IPS-18a (cell line): Measurements from ENCODE around the gene DCBLD2.
A peak's percentile ranks its signal among the peaks of the same experiment; 100 is the strongest.

Experiments used
- H3K27ac ChIP-seq: one replicate; pipeline ENCODE4 v1.5.1; 2013; ENCODE audit warnings: low read length
- H3K27me3 ChIP-seq: one replicate; pipeline ENCODE4 v1.6.1; 2013; ENCODE audit warnings: mild to moderate bottlenecking, low read length; ENCODE audit not compliant: control insufficient read depth, insufficient read depth
- H3K36me3 ChIP-seq: one replicate; pipeline ENCODE4 v1.6.1; 2013; ENCODE audit warnings: low read depth, low read length; ENCODE audit not compliant: control insufficient read depth
- H3K4me1 ChIP-seq: one replicate; pipeline ENCODE4 v1.6.1; 2013; ENCODE audit warnings: low read depth, low read length; ENCODE audit not compliant: control insufficient read depth
- H3K4me3 ChIP-seq: one replicate; pipeline ENCODE4 v1.5.1; 2013; ENCODE audit warnings: low read length
- H3K9ac ChIP-seq: one replicate; pipeline ENCODE4 v1.6.1; 2013; ENCODE audit warnings: mild to moderate bottlenecking, low read length, moderate library complexity
- H3K9me3 ChIP-seq: one replicate; pipeline ENCODE4 v1.6.1; 2013; ENCODE audit warnings: low read depth, low read length; ENCODE audit not compliant: control insufficient read depth

The DCBLD2 gene, protein sequence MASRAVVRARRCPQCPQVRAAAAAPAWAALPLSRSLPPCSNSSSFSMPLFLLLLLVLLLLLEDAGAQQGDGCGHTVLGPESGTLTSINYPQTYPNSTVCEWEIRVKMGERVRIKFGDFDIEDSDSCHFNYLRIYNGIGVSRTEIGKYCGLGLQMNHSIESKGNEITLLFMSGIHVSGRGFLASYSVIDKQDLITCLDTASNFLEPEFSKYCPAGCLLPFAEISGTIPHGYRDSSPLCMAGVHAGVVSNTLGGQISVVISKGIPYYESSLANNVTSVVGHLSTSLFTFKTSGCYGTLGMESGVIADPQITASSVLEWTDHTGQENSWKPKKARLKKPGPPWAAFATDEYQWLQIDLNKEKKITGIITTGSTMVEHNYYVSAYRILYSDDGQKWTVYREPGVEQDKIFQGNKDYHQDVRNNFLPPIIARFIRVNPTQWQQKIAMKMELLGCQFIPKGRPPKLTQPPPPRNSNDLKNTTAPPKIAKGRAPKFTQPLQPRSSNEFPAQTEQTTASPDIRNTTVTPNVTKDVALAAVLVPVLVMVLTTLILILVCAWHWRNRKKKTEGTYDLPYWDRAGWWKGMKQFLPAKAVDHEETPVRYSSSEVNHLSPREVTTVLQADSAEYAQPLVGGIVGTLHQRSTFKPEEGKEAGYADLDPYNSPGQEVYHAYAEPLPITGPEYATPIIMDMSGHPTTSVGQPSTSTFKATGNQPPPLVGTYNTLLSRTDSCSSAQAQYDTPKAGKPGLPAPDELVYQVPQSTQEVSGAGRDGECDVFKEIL

DNA sequence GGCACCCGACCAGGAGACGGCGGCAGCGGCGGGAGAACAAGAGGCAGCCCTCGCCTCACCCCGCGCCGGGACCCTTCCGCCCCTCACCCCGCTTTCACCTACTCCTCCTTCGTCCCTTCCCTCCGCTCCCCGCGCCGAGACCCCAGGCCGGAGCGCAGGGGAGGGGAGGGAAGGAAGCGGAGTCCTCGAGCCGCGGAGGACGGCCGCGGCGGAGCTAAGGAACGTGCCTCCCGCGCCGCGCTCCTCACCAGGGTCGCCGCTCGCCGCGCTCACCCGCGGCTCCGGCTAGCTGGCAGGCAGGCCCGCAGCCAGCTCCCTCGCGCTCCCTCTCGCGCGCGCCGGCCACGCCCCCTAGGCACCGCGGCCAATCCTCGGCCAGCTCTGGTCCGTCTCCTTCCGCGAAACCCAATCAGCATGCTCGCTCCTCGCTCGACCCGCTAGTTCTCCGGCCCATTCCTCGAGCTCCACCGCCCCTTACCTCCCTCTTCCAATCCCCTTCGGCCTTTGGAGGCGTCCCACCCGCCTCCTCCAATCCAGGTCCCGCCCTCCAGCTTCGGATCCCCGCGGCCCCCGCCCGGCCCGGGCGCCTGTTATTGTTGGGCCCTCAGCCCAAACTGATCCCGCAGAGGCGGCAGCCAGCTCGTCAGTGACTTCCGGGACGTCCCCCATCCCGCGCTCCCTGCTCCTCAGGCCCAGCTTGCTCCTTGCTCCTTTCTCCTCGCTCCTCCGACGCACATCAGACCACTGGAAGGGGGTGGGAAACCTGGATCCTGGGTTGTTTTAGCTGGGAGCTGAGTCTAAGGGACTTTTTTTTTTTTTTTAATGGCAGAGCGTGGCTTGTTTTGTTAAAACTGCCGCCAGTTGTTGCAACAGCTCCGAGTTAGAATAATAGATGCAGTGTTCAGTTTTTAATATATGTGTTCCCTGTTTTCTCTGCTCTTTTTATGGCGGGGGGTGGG, at the start of gene DCBLD2:
TSS of gene DCBLD2 (minus strand) at position 304 of the 959 bp plus-strand sequence. CDS start 369 bp downstream, outside the sequence.
- H3K27me3 ChIP-seq: no peaks in the 10 kb centered on the region
- peaks cover 18% of the 10 kb centered on the region for H3K4me1 ChIP-seq
- peak within 1 kb of the TSS; percentile 94 for H3K4me3 ChIP-seq
- H3K9ac ChIP-seq: peak within 1 kb of the TSS; percentile 80
- H3K27ac ChIP-seq: peak within 1 kb of the TSS; percentile 67
- no peaks in the 10 kb centered on the region for H3K9me3 ChIP-seq
- no peaks in the 10 kb centered on the region for H3K36me3 ChIP-seq

DNA sequence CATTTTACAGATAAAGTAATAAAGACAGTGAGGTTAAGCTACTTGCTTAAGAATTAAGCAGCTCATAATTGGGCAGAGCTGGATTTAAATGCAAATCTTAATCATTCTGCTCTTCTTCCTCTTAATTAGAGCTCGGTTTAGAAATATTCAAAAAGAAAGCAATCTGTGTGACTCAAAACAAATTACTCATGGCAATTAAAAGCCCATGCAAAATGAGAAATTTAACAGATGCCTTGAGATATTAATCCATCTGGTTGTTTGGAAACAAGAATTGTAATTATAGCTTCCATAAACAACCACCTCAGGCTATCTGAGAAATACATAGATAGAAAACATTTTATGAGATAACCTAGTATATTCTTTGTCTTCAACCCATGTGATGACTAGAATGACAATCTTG, 44.2 kb upstream of the DCBLD2 start:
- no peak overlapping the region for H3K4me3 ChIP-seq

DNA sequence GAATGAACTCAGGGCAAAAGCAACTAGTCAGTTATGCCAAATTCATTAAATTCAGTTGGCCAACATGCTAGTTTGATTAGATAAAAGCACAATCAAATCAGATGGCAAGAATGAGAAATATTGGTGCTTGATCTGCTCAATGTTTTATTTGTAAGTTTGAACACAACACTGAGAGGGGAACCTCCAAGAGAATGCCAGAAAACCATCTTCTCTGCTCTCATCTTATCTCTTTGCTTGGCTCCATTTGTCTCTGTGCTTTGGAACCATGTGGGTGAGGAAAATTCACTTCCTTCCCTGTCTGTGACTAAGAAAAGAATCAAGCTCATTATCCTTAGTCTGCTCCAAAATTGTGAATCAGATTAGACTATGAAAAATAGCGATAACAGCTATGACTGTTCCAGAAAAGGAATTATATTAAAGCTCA, 43.6 kb upstream of the DCBLD2 start:
- H3K27ac ChIP-seq: no peak overlapping the region
- H3K4me3 ChIP-seq: no peak overlapping the region
- no peaks in the 10 kb centered on the region for H3K4me1 ChIP-seq
- H3K36me3 ChIP-seq: no peaks in the 10 kb centered on the region
- no peak overlapping the region for H3K9ac ChIP-seq
- no peaks in the 10 kb centered on the region for H3K9me3 ChIP-seq
- H3K27me3 ChIP-seq: no peaks in the 10 kb centered on the region

More for the DNA sequence above, 44.2 kb upstream of the DCBLD2 start:
- H3K9ac ChIP-seq: no peak overlapping the region
- H3K27me3 ChIP-seq: no peaks in the 10 kb centered on the region
- no peaks in the 10 kb centered on the region for H3K4me1 ChIP-seq
- no peak overlapping the region for H3K27ac ChIP-seq
- H3K9me3 ChIP-seq: no peaks in the 10 kb centered on the region
- no peaks in the 10 kb centered on the region for H3K36me3 ChIP-seq

DNA sequence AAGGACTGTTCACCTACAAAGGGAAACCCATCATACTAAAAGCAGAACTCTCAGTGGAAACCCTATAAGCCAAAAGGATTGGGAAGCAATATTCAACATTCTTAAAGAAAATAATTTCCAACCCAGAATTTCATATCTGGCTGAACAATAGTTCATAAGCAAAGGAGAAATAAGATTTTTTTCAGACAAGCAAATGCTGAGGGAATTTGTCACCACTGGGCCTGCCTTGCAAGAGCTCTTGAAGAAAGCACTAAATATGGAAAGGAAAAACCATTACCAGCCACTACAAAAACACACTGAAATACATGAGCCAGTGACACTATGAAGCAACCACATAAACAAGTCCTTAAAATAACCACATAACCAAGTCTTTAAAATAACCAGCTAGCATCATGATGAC, 28.9 kb upstream of the DCBLD2 start:
- Histone ChIP-seq H3K27ac (no peak overlapping the region), H3K4me1 (no peaks in the 10 kb centered on the region), H3K27me3 (no peaks in the 10 kb centered on the region), H3K9ac (no peak overlapping the region), H3K9me3 (peaks cover 5% of the 10 kb centered on the region), H3K36me3 (no peaks in the 10 kb centered on the region), H3K4me3 (no peak overlapping the region)

GRCh38 chr3:98921957-98922356, 20.5 kb upstream of the DCBLD2 start:
- Histone ChIP-seq H3K36me3 (no peaks in the 10 kb centered on the region), H3K27me3 (no peaks in the 10 kb centered on the region), H3K9me3 (no peaks in the 10 kb centered on the region), H3K9ac (no peak overlapping the region), H3K27ac (no peak overlapping the region), H3K4me1 (no peaks in the 10 kb centered on the region), H3K4me3 (no peak overlapping the region)

- Histone ChIP-seq H3K36me3 (no peaks in the 10 kb centered on the region), H3K4me1 (no peaks in the 10 kb centered on the region), H3K27me3 (no peaks in the 10 kb centered on the region), H3K9ac (no peak overlapping the region), H3K9me3 (no peaks in the 10 kb centered on the region), H3K4me3 (no peak overlapping the region), H3K27ac (no peak overlapping the region)
Measured at GRCh38 chr3:98920166-98920565, 18.7 kb upstream of the DCBLD2 start.

GRCh38 chr3:98918586-98918985, 17.1 kb upstream of the DCBLD2 start:
- Histone ChIP-seq H3K27ac (no peak overlapping the region), H3K27me3 (no peaks in the 10 kb centered on the region), H3K4me1 (no peaks in the 10 kb centered on the region), H3K9me3 (no peaks in the 10 kb centered on the region), H3K9ac (no peak overlapping the region), H3K36me3 (no peaks in the 10 kb centered on the region), H3K4me3 (no peak overlapping the region)

- H3K27ac ChIP-seq: no peak overlapping the region
- H3K9me3 ChIP-seq: no peaks in the 10 kb centered on the region
- no peak overlapping the region for H3K9ac ChIP-seq
- no peaks in the 10 kb centered on the region for H3K27me3 ChIP-seq
- H3K36me3 ChIP-seq: no peaks in the 10 kb centered on the region
- no peak overlapping the region for H3K4me3 ChIP-seq
- no peaks in the 10 kb centered on the region for H3K4me1 ChIP-seq
Measured at GRCh38 chr3:98917608-98918007, 16.1 kb upstream of the DCBLD2 start.

DNA sequence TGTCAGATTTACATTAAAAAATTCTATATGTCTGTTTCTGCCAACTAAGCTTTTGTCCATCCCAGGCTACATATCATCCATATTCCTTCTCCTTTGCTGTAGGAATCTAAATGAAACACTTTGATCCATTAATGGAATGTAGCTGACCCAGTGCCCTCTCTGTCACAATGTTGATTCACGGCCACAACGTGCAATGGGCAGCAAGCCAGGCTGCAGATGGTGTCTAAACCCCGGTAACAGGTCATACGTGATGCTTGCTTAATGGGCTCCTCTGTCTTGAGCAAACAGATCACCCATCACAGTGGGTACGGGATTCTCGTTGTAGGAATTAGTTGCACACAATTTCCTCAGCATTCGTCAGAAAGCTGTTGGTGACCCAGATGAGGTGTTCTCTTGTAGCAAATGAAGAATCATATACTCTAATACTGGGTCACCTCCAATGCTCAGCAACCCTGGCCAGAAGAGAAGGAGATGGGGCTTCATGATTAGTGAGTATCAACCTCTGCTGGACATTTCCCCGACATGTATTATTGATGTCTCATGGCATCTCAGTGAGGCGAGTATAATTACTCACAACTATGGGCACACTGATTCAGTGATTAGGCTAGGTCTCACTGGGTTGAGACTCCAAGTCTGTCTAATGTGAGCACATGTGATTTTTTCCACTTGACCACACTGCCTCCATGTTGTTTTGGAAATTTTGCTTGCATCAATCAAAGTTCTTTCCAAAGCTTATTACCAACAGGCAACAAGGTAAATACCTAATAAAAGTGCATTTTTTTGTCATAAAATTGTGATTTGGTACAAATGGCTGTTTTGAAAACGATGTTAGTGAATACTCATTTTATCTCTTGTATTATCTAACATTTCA, 12.9 kb upstream of the DCBLD2 start:
- no peaks in the 10 kb centered on the region for H3K4me1 ChIP-seq
- no peak overlapping the region for H3K9ac ChIP-seq
- H3K4me3 ChIP-seq: no peak overlapping the region
- no peaks in the 10 kb centered on the region for H3K36me3 ChIP-seq
- no peaks in the 10 kb centered on the region for H3K9me3 ChIP-seq
- no peak overlapping the region for H3K27ac ChIP-seq
- H3K27me3 ChIP-seq: no peaks in the 10 kb centered on the region

DNA sequence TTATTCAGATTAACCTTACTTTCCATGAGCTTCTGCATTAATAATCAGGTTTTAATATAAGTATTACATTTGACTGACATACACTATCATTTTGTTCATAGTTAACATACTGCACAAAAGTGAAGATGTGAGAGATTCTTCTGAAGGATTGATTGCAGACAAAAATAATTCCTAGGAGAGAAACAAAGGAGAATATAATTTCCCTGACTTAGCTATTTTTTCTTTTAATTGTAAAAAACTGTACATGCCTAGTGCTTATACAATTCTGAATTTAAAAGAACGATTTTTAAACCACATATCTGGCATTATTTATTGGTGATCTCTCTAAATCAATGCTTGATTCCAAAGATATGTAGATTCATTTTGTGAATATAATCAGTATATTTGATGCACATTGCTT, 11.0 kb upstream of the DCBLD2 start:
- no peaks in the 10 kb centered on the region for H3K9me3 ChIP-seq
- H3K27me3 ChIP-seq: no peaks in the 10 kb centered on the region
- no peak overlapping the region for H3K9ac ChIP-seq
- H3K27ac ChIP-seq: no peak overlapping the region
- no peaks in the 10 kb centered on the region for H3K36me3 ChIP-seq
- no peaks in the 10 kb centered on the region for H3K4me1 ChIP-seq
- no peak overlapping the region for H3K4me3 ChIP-seq
